AG09309 (cell line): ENCODE data around the gene PPFIBP1.
A peak's percentile ranks its signal among the peaks of the same experiment; 100 is the strongest.
"Not testable (repeated sequence)": the region's sequence is repeated elsewhere in the genome, so short reads cannot be mapped to it uniquely, and the experiment has no call there.

Source experiments
- DNase-seq: peaks from one replicate; pipeline ENCODE4 v3.0.0-alpha.2; 2010; ENCODE audit warnings: low read depth
- H3K4me3 ChIP-seq: 2 replicates; pipeline ENCODE4 v1.5.1; 2011; ENCODE audit warnings: mild to moderate bottlenecking, low read depth, low read length, moderate library complexity; ENCODE audit not compliant: control insufficient read depth
- CTCF ChIP-seq: IDR thresholded peaks from 2 replicates; pipeline ENCODE4 v1.5.1; 2011; ENCODE audit warnings: mild to moderate bottlenecking, low read depth, low read length, inconsistent platforms; ENCODE audit not compliant: insufficient read depth, control insufficient read depth; ENCODE audit errors: missing control alignments

The PPFIBP1 gene

GRCh38 chr12:27635349-27635972 is 111.5 kb downstream of the PPFIBP1 start:
- peak; percentile 54 for TF ChIP-seq CTCF
- no peak overlapping the region for H3K4me3 ChIP-seq
- DNase-seq, result peak; percentile 42

GRCh38 chr12:27636569-27636968 is 112.6 kb downstream of the PPFIBP1 start:
- not testable (repeated sequence) for H3K4me3 ChIP-seq, DNase-seq

- no peak for TF ChIP-seq CTCF
- no peak overlapping the region for H3K4me3 ChIP-seq
Measured at GRCh38 chr12:27637524-27637923, 113.5 kb downstream of the PPFIBP1 start.

GRCh38 chr12:27639265-27639664 is 115.3 kb downstream of the PPFIBP1 start:
- no peak overlapping the region for H3K4me3 ChIP-seq
- no peak for DNase-seq
- no peak for TF ChIP-seq CTCF

More at GRCh38 chr12:27637524-27637923, 113.5 kb downstream of the PPFIBP1 start:
- no peak for DNase-seq

- H3K4me3 ChIP-seq, DNase-seq: not testable (repeated sequence)
Measured at GRCh38 chr12:27640566-27641200, 116.7 kb downstream of the PPFIBP1 start.

- DNase-seq, H3K4me3 ChIP-seq: not testable (repeated sequence)
Measured at GRCh38 chr12:27642361-27642760, 118.4 kb downstream of the PPFIBP1 start.

- DNase-seq, H3K4me3 ChIP-seq: not testable (repeated sequence)
Measured at GRCh38 chr12:27642892-27643291, 118.9 kb downstream of the PPFIBP1 start.

- H3K4me3 ChIP-seq, result no peak overlapping the region
- no peak for TF ChIP-seq CTCF
- no peak for DNase-seq
Measured at GRCh38 chr12:27644158-27644845, 120.3 kb downstream of the PPFIBP1 start.
